CD4-positive, alpha-beta T cell treated with Interleukin-15 for 4 hours (primary cell): ENCODE results near the gene ERCC8.

Source experiments
- DNase-seq: peaks from one replicate; pipeline ENCODE4 v3.0.0-alpha.2; 2020; ENCODE audit warnings: low spot score

The ERCC8 gene

GRCh38 chr5:60835554-60835953, 109.3 kb downstream of the ERCC8 start:
- DNase-seq: no peak

DNA sequence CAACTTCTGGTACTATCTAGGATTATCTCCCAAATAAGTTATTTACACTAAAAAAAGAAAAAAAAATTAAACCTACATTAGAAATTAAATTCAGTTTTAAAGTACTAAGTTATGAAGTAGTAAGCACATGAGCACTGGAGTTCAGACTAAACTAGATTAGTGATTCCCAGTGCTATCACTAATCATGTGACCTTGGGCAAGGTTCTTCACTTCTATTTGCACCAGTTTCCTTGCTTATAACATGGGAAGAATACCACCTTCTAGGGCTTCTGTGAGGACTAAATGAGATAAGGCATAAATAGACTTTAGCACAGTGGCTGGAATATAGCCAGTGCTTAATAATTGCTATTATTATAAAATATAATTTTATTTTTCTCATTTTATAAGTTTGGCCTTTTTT, 111.3 kb downstream of the ERCC8 start:
- no peak for DNase-seq

GRCh38 chr5:60830581-60831127, 114.2 kb downstream of the ERCC8 start:
- no peak for DNase-seq

DNA sequence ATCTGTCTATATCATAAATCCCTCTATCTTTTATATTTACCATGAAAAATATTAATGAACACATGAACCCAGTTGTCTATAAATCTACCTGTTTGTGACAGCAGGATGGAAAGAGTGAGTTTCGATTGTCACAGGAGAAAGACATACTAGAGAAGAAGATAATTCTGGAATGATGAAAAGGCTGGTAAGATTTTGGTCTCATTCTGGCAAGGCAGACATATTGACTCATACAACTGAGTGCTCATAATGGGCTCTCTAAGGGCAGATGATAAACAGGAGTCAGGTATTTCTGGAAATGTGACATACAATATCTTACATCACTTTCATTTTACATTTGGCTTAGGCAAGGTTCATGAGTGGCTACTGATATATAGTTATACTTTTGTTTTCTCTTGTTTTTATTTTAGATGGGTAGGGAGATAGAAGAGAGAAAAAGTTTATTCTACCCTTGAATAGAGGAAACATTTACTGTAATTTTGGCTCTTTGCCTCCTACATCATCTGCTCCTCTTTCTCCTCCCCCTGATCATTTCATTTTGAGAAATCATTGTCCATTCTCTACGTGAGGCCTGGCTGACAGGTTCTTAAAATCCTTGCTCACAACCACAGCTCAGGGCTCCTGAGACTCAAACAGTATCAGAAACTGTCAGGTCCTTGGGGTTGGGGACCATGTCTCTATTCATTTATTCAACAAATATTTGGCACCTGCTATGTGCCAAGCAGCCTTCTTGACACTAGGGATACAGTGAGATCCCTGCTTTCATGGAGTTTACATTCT, 115.2 kb downstream of the ERCC8 start:
- no peak for DNase-seq

- DNase-seq: no peak
Observed at GRCh38 chr5:60827201-60827600, 117.7 kb downstream of the ERCC8 start.

GRCh38 chr5:60826653-60827052, 118.2 kb downstream of the ERCC8 start:
- no peak for DNase-seq
